NCI-H1105 (cell line): ENCODE results near the gene SNED1.
A peak's percentile ranks its signal among the peaks of the same experiment; 100 is the strongest.
"Not testable (repeated sequence)": the region's sequence is repeated elsewhere in the genome, so short reads cannot be mapped to it uniquely, and the experiment has no call there.

ENCODE experiments used
- DNase-seq: peaks from one replicate; lab custom pipeline; 2025; lab: John Stamatoyannopoulos, UW

Gene SNED1

GRCh38 chr2:241087420-241088268 is 89.2 kb downstream of the SNED1 start:
- no peak for DNase-seq

GRCh38 chr2:241088376-241088775 is 90.0 kb downstream of the SNED1 start:
- no peak for DNase-seq

GRCh38 chr2:241088791-241089732 is 90.6 kb downstream of the SNED1 start:
- no peak for DNase-seq

DNA sequence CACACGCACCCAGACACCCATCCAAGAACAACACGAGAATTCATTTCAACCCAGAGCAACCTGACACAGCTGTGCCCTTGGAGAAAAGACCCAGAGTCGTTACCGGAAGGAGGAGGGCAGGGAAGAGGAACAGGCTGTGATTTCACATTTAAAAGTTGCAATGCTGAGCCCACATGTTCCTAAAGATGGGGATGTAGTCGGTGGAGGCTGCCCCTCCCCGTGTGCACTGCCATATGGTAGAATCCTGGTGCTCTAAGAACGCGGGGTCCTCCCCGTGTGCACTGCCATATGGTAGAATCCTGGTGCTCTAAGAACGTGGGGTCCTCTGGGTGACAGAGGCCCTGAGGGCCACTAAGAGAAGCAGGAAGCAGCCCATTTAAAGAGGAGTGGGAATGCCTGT is 92.8 kb downstream of the SNED1 start:
- no peak for DNase-seq

- no peak for DNase-seq
Observed at GRCh38 chr2:241091734-241092445, 93.5 kb downstream of the SNED1 start.

DNA sequence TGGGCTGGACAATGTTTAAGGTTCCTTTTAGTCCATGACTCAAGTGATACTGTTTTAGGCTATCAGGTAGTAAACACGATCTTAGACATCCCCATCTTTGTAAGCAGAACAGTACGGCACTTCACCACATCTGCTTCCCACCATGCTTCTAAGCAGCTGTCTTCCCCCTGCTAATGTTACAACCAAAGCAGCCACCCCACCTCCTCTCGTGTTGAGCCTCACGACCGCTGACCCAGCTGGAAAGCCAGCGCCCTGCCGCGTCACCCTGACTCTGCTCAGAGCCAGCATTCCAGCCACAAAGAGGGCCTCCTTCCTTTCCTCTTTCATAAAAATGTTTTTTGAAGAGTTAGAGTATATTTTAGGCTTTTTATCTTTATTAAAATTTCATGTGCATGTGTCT is 94.3 kb downstream of the SNED1 start:
- DNase-seq: no peak

GRCh38 chr2:241093133-241093781 is 94.8 kb downstream of the SNED1 start:
- DNase-seq: not testable (repeated sequence)

- DNase-seq: no peak
Observed at GRCh38 chr2:241094172-241094571, 95.8 kb downstream of the SNED1 start.

DNA sequence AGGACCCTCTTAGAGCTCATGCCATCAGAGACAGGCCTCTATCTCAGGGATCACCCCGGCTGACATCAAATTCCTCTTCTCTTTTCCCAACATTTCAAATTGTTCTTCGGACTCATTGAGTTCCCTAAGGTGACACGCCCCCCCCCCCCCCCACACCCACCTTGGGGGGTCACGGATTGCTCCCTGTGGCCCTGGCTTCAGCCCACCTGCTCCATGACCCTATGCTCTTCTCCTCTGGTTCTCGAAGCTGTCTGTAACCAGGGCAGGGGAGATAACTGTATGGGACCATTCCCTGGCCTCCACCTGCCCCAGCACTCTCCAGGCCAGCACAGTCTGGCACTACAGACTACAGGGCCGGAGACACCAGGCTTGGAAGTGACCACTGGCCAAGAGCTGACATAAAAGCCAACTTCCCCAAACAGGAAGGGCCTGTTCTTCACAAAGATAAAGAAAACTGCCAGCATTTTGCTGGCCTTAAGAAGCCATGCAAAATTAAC is 96.6 kb downstream of the SNED1 start:
- no peak for DNase-seq

- DNase-seq: no peak
Observed at GRCh38 chr2:241095594-241096290, 97.3 kb downstream of the SNED1 start.

GRCh38 chr2:241096979-241097378 is 98.6 kb downstream of the SNED1 start:
- no peak for DNase-seq

GRCh38 chr2:241099246-241099645 is 100.8 kb downstream of the SNED1 start:
- no peak for DNase-seq

GRCh38 chr2:241102239-241102803 is 103.9 kb downstream of the SNED1 start, which contains the start of gene MTERF4:
Gene MTERF4, minus strand, starts transcription at chr2:241102287. Its CDS starts 14 bp downstream, at chr2:241102273.
- peak; percentile 83 for DNase-seq

DNA sequence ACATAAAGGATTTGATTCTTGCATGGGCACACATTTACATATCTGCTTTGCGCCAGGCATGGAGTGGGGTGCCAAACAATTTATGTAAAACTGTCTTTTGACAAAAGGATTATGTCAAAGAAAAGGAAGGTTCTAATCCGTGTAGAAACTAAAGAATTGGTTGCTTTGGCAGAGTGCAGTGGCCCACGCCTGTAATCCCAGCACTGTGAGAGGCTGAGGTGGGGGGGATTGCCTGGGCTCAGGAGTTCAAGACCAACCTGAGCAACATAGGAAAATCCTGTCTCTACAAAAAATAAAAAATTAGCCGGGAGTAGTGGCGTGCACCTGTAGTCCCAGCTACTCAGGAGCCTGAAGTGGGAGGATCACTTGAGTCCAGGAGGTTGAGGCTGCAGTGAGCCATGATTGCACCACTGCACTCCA is 104.8 kb downstream of the SNED1 start:
- no peak for DNase-seq

DNA sequence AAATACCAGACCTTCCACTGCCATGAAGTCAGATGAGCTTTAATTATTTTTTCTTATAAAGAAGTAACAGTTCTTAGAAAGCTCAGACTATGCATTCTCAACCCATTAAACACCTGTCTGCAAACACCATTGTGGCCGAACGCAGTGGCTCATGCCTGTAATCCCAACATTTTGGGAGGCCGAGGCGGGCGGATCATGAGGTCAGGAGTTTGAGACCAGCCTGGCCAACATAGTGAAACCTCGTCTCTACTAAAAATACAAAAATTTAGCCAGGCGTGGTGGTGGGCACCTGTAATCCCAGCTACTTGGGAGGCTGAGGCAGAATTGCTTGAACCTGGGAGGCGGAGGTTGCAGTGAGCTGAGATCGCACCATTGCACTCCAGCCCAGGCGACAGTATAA is 106.2 kb downstream of the SNED1 start:
- DNase-seq: not testable (repeated sequence)

- DNase-seq: no peak
Observed at GRCh38 chr2:241105641-241106040, 107.2 kb downstream of the SNED1 start.

DNA sequence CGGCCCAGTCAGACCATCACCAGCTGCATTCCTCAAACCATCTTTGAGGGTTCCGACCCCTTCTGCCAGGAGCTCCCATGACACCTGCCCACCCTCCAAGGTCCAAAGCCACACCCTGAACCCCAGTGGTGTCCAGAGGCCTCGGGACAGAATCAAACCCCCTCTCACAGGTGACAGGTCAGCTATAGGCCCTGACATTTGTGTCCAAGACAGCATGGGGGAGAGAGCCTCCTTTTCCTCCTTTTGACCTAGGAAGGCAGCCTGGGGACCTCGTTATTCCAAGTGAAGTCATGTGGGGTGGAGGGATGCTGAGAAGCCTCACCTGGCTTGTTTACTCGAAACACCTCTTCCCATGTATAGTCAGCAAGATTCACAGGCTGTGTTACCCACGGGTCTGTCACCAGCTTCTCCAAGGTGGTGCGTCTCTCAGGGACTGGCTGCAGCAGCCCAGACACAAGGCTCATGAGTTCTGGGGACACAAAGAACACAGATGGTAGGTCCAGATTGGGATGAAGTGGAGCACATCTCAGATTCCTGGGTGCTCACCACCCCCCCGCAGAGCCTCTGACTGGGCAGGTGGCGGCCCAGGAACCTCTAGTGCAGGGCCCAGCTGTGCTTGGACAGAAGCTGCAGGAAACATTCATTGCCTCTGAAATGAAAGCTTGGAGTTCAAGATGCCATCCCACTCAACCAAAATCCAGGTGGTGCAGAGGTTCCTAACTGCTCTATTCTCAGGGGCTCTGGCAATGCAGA is 108.8 kb downstream of the SNED1 start:
- DNase-seq: no peak

DNA sequence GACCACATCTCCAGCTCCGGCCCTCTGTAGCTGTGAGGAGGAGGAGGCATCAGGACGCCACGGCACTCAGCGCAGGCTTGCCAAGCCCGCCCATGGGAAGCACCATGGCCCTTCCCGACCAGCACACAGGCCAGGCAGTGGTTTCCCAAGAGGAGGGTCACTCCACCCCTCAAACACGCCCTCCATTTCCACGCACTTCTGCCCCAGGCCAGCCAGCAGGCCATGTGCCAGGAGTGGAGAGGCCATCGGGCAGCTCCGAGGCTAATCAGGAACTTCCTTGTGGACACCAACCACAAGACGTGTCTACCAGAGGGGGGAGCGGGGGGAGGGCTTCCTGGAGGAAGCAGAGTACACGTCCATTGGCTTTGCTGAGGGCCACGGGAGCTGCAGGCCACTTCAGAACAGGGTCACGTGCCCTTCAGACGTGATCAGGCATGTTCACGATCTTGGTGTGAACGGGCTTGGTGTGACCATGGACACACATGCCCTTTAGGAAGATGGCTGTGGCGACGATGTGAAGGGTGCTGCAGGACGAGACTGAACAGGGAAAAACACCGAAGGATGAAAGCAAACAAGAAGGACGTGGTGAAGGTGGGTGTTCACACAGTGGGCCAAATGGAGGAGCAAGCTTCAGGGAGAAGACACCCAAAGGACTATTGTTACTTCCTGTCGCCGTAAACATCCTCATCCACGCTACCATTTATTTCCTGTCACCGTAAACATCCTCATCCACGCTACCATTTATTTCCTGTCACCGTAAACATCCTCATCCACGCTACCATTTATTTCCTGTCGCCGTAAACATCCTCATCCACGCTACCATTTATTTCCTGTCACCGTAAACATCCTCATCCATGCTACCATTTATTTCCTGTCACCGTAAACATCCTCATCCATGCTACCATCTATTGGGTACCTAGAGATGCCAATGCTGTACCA is 110.1 kb downstream of the SNED1 start:
- no peak for DNase-seq
